SU-DHL-6 (cell line): ENCODE data around the gene MB.

Source experiments
- H2AFZ ChIP-seq: fragments of 200-600 bp; sonication (generic); 2 replicates; pipeline ENCODE4 v1.6.1; 2014; ENCODE audit warnings: low read depth, mild to moderate bottlenecking, moderate library complexity, mixed read lengths, antibody characterized with exemption, low read length; ENCODE audit not compliant: severe bottlenecking
- H3F3A ChIP-seq: fragments of 200-600 bp; shearing (Covaris generic); 2 replicates; pipeline ENCODE4 v1.6.0; 2016; ENCODE audit warnings: antibody characterized with exemption, mild to moderate bottlenecking; ENCODE audit not compliant: insufficient read depth
- H3K27ac ChIP-seq: fragments of 200-600 bp; sonication (generic); 2 replicates; pipeline ENCODE4 v1.5.1; 2016; ENCODE audit warnings: low read depth, mild to moderate bottlenecking, low read length, moderate library complexity, mixed read lengths
- H3K27me3 ChIP-seq: fragments of 200-600 bp; sonication (generic), shearing (Covaris generic); 2 replicates; pipeline ENCODE4 v1.6.0; 2014; ENCODE audit warnings: mild to moderate bottlenecking, low read length
- H3K36me3 ChIP-seq: fragments of 200-600 bp; sonication (generic); 2 replicates; pipeline ENCODE4 v1.6.1; 2014; ENCODE audit warnings: mild to moderate bottlenecking, low read length, mixed read lengths
- H3K4me2 ChIP-seq: fragments of 300-600, 200-600 bp; shearing (Covaris generic), sonication (generic); 2 replicates; pipeline ENCODE4 v1.6.0; 2014; ENCODE audit warnings: low read length, low read depth, mild to moderate bottlenecking; ENCODE audit not compliant: poor library complexity, severe bottlenecking
- H3K4me3 ChIP-seq: fragments of 200-600 bp; sonication (generic); 2 replicates; pipeline ENCODE4 v1.5.1; 2014; ENCODE audit warnings: antibody characterized with exemption, low read length, mild to moderate bottlenecking, mixed read lengths; ENCODE audit not compliant: insufficient read depth, poor library complexity, severe bottlenecking
- H3K79me2 ChIP-seq: fragments of 200-600 bp; sonication (generic); 2 replicates; pipeline ENCODE4 v1.6.1; 2014; ENCODE audit warnings: mild to moderate bottlenecking, low read length, moderate library complexity; ENCODE audit not compliant: insufficient read depth
- H3K9ac ChIP-seq: fragments of 200-600 bp; sonication (generic); 2 replicates; pipeline ENCODE4 v1.7.0; 2014; ENCODE audit warnings: mild to moderate bottlenecking, low read length
- H3K9me2 ChIP-seq: fragments of 200-600 bp; sonication (generic); replicated peaks from 2 replicates; pipeline ENCODE4 v1.6.1; 2014; ENCODE audit warnings: low read length; ENCODE audit not compliant: insufficient read depth
- H3K9me3 ChIP-seq: fragments of 200-600 bp; sonication (generic); 2 replicates; pipeline ENCODE4 v1.6.1; 2014; ENCODE audit warnings: low read length, mixed read lengths; ENCODE audit not compliant: insufficient read depth
- H4K20me1 ChIP-seq: fragments of 200-600 bp; sonication (generic); 2 replicates; pipeline ENCODE4 v1.6.1; 2014; ENCODE audit warnings: low read depth, mild to moderate bottlenecking, antibody characterized with exemption, low read length, moderate library complexity, mixed read lengths
- EZH2phosphoT487 ChIP-seq: fragments of 200-600 bp; sonication (generic), shearing (Covaris generic); conservative IDR thresholded peaks from 2 replicates; pipeline ENCODE4 v1.6.1; 2018; ENCODE audit warnings: mild to moderate bottlenecking, antibody characterized with exemption, low read length, moderate library complexity, mixed read lengths
- TF ChIP-seq, protein P1 (sequence below): fragments of 200-600 bp; sonication (generic); IDR thresholded peaks from one replicate; pipeline ENCODE4 v1.5.1; 2017; ENCODE audit warnings: antibody characterized with exemption, mild to moderate bottlenecking, low read length, moderate library complexity; ENCODE audit not compliant: insufficient read depth, poor library complexity, severe bottlenecking

MB gene

DNA sequence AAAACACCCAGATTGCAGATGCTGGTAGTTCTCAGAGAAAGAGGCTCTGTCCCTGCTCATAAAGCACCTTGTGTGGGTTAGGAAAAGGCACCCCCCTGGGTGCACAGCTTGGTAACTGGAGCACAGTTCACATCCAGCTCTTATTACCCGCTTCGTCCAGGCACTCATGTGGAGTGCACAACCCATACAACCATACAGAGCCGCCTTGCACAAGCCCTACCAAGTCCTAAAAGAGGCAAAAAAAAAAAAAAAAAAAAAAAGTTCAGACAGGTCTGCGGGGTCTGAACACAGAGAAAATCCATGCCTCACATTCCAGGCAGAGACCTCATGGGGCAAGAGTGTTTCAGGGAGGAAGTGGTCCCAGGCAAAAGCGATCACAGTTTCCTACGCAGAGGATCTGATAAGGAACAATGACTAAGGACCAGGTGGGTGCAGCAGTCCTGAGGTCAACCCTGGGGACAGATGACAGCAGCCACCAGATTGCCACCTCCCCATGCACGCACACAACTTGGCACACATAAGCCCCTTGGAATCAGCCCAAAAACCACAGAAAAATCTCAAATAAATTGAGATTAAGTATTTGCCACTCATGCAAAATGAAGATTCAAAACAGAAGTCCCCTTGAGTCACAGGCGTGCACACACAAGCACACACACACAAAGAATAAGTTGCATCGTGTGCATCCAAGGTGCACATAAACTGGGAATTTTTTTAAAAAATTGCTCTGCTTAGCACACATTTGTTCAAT lies 12.3 kb downstream of the MB start:
- Histone ChIP-seq H3K27me3 (no peaks in the 10 kb centered on the region), H3K9ac (no peak overlapping the region), H3K9me2 (no peaks in the 10 kb centered on the region), H4K20me1 (no peaks in the 10 kb centered on the region), H3K27ac (no peak overlapping the region), H3K79me2 (no peaks in the 10 kb centered on the region), H3K4me3 (no peak overlapping the region), H3K4me2 (no peak overlapping the region), H2AFZ (no peak overlapping the region), H3K36me3 (no peaks in the 10 kb centered on the region), H3F3A (no peaks in the 10 kb centered on the region), H3K9me3 (no peaks in the 10 kb centered on the region)
- TF ChIP-seq, protein P1, sequence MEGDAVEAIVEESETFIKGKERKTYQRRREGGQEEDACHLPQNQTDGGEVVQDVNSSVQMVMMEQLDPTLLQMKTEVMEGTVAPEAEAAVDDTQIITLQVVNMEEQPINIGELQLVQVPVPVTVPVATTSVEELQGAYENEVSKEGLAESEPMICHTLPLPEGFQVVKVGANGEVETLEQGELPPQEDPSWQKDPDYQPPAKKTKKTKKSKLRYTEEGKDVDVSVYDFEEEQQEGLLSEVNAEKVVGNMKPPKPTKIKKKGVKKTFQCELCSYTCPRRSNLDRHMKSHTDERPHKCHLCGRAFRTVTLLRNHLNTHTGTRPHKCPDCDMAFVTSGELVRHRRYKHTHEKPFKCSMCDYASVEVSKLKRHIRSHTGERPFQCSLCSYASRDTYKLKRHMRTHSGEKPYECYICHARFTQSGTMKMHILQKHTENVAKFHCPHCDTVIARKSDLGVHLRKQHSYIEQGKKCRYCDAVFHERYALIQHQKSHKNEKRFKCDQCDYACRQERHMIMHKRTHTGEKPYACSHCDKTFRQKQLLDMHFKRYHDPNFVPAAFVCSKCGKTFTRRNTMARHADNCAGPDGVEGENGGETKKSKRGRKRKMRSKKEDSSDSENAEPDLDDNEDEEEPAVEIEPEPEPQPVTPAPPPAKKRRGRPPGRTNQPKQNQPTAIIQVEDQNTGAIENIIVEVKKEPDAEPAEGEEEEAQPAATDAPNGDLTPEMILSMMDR = no peak
- no peak for TF ChIP-seq EZH2phosphoT487

DNA sequence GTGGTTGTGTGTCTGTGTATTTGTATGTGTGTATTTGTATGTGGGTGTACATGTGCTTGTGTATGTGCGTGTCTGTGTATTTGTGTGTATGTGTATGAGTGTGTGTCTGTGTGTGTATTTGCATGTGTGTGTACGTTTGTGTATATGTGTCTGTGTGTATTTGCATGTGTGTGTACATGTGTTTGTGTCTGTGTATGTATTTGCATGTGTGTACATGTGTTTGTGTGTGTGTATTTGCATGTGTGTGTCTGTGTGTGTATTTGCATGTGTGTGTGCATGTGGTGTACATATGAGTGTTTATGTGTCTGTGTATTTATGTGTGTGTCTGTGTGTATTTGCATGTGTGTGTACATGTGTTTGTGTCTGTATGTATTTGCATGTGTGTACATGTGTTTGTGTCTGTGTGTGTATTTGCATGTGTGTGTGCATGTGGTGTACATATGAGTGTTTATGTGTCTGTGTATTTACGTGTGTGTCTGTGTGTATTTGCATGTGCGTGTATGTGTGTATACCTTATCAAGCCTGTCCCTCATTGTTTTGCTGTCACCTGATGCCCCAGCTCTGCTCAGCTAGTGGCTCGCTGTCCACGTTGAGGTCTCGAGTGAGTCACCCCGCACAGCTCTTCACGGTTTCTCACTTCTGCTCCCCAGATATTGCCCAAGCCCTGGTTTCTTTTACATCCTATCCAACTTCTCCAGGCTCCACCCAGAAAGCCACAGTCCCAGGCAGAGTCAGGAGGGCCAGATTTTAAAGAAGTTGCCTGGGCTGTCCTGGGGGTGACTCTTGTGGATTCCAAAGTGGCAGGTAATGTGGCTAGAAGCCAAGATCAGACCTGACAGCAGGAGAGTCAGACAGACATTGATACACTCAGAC lies 15.2 kb downstream of the MB start:
- H3K9me3 ChIP-seq = no peaks in the 10 kb centered on the region
- no peak overlapping the region for H3K27ac ChIP-seq

DNA sequence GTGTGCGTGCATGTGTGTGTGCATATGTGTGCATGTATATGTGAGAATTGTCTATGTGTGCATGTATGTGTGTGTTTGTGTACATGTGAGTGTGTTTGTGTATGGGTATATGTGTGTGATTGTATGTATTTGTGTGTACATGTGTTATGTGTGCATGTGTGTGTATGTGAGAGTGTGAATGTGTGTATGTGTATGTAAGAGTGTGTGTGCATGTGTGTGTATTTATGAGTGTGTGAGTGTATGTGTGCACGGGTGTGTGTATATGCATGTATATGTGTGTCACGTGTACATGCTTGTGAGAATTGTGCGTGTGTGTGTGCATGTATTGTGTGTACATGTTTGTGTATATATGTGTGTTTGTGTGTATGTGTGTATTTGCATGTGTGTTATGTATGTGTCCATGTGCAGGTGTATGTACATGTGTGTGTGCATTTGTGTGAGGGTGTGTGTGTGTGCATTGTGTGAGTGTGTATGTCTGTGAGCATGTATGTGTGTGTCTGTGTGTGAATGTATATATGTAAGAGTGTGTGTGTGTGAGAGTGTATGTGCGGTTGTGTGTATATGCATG lies 16.0 kb downstream of the MB start:
- H3K4me2 ChIP-seq = no peak overlapping the region
- no peaks in the 10 kb centered on the region for H3K9me3 ChIP-seq
- H3K27ac ChIP-seq = no peak overlapping the region
- no peak overlapping the region for H3K9ac ChIP-seq
- H3K79me2 ChIP-seq = no peaks in the 10 kb centered on the region
- H2AFZ ChIP-seq = no peak overlapping the region
- no peaks in the 10 kb centered on the region for H3K9me2 ChIP-seq
- TF ChIP-seq, protein P1 = no peak
- TF ChIP-seq EZH2phosphoT487 = no peak
- H3K4me3 ChIP-seq = no peak overlapping the region
- no peaks in the 10 kb centered on the region for H4K20me1 ChIP-seq
- no peaks in the 10 kb centered on the region for H3K36me3 ChIP-seq
- H3K27me3 ChIP-seq = no peaks in the 10 kb centered on the region
- no peaks in the 10 kb centered on the region for H3F3A ChIP-seq

More for the DNA sequence above, 15.2 kb downstream of the MB start:
- Histone ChIP-seq H3K9ac (no peak overlapping the region), H3K4me2 (no peak overlapping the region), H3K4me3 (no peak overlapping the region), H3F3A (no peaks in the 10 kb centered on the region), H3K79me2 (no peaks in the 10 kb centered on the region), H2AFZ (no peak overlapping the region), H3K36me3 (no peaks in the 10 kb centered on the region), H4K20me1 (no peaks in the 10 kb centered on the region), H3K9me2 (no peaks in the 10 kb centered on the region), H3K27me3 (no peaks in the 10 kb centered on the region)
- TF ChIP-seq, protein P1 = no peak
- no peak for TF ChIP-seq EZH2phosphoT487
